HEK293T (cell line): ENCODE data around the gene SCARB1.

Source experiments
- CTCF ChIA-PET: fragments of 350-600 bp; formaldehyde crosslinking; extraction: SDS; loops from one replicate; lab custom pipeline; 2021; ENCODE audit warnings: antibody characterized with exemption, inconsistent platforms; lab: Yijun Ruan, JAX
- POLR2A ChIA-PET: fragments of 350-600 bp; formaldehyde crosslinking; extraction: SDS; loops from one replicate; lab custom pipeline; 2020; ENCODE audit warnings: antibody characterized with exemption, inconsistent platforms; lab: Yijun Ruan, JAX
- DNase-seq: peaks from one replicate; pipeline ENCODE4 v3.0.0; 2012; ENCODE audit warnings: mixed read lengths; ENCODE audit errors: extremely low spot score
- ARNT ChIP-seq: fragments of 450-650 bp; IDR thresholded peaks from 2 replicates; pipeline ENCODE4 v1.6.1; 2017; ENCODE audit warnings: mild to moderate bottlenecking
- BHLHE40 ChIP-seq: fragments of 450-650 bp; IDR thresholded peaks from 2 replicates; pipeline ENCODE4 v1.6.1; 2016; ENCODE audit warnings: mild to moderate bottlenecking, moderate library complexity, borderline replicate concordance
- CTBP1 ChIP-seq: fragments of 450-650 bp; IDR thresholded peaks from 2 replicates; pipeline ENCODE4 v1.6.1; 2016; ENCODE audit warnings: borderline replicate concordance
- ELF4 ChIP-seq: fragments of 450-650 bp; IDR thresholded peaks from 2 replicates; pipeline ENCODE4 v1.6.1; 2017; ENCODE audit warnings: antibody characterized with exemption
- FOXA1 ChIP-seq: fragments of 450-650 bp; IDR thresholded peaks from 2 replicates; pipeline ENCODE4 v1.6.1; 2016; ENCODE audit warnings: mild to moderate bottlenecking
- FOXK2 ChIP-seq: fragments of 450-650 bp; IDR thresholded peaks from 2 replicates; pipeline ENCODE4 v1.6.1; 2016; ENCODE audit warnings: mild to moderate bottlenecking
- FOXM1 ChIP-seq: fragments of 450-650 bp; IDR thresholded peaks from 2 replicates; pipeline ENCODE4 v1.6.1; 2017; ENCODE audit warnings: mild to moderate bottlenecking, borderline replicate concordance
- HDGF ChIP-seq: fragments of 450-650 bp; IDR thresholded peaks from 2 replicates; pipeline ENCODE4 v1.6.1; 2017; ENCODE audit warnings: antibody characterized with exemption, borderline replicate concordance
- L3MBTL2 ChIP-seq: fragments of 450-650 bp; conservative IDR thresholded peaks from 2 replicates; pipeline ENCODE4 v1.6.1; 2016; ENCODE audit warnings: mild to moderate bottlenecking
- LEF1 ChIP-seq: fragments of 450-650 bp; IDR thresholded peaks from 2 replicates; pipeline ENCODE4 v1.6.1; 2017; ENCODE audit warnings: mild to moderate bottlenecking, borderline replicate concordance
- NFRKB ChIP-seq: fragments of 450-650 bp; IDR thresholded peaks from 2 replicates; pipeline ENCODE4 v1.6.1; 2016; ENCODE audit warnings: mild to moderate bottlenecking, moderate library complexity
- PKNOX1 ChIP-seq: fragments of 450-650 bp; IDR thresholded peaks from 2 replicates; pipeline ENCODE4 v1.6.1; 2016
- SP1 ChIP-seq: fragments of 450-650 bp; IDR thresholded peaks from 2 replicates; pipeline ENCODE4 v1.6.1; 2017
- SUZ12 ChIP-seq: fragments of 450-650 bp; IDR thresholded peaks from 2 replicates; pipeline ENCODE4 v1.6.1; 2016; ENCODE audit warnings: mild to moderate bottlenecking
- TARDBP ChIP-seq: fragments of 450-650 bp; IDR thresholded peaks from 2 replicates; pipeline ENCODE4 v1.6.1; 2016
- ZNF384 ChIP-seq: fragments of 450-650 bp; IDR thresholded peaks from 2 replicates; pipeline ENCODE4 v1.6.1; 2016

SCARB1 gene

GRCh38 chr12:124837249-124837897 lies 26.3 kb downstream of the SCARB1 start:
- DNase-seq, result no peak
- TF ChIP-seq HDGF, result no peak
- ChIA-PET CTCF (interaction anchor here (0.6 to 0.7 kb wide), 2 partner anchors 10 to 70 kb away, joined by 3 to 7 read pairs; no protein-coding TSS in a partner anchor), POLR2A (interaction anchor here (1.0 to 1.3 kb wide), 5 partner anchors 9 to 80 kb away, joined by 3 to 6 read pairs (median 5); partner anchors contain the start of gene UBC)

DNA sequence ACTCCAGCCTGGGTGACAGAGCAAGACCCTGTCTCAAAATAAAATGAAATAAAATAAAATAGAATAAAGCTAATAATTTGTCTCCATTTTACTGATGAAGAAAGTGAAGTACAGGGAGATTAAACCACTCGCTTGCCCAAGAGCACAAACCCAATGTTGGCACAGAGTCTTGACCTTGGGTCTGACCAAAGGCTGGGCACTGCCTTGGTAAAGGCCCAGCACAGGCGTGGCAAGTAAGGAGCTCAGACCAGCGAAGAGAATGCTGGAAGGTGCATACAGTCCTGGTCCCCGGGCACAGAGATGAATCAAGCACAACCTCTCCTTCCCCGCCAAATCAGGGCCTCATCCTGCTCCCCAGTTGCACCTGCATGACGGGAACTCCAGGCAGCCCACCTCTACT lies 26.9 kb downstream of the SCARB1 start:
- ChIA-PET POLR2A (no interaction called here), CTCF (interaction anchor here (0.6 to 0.7 kb wide), 2 partner anchors 10 to 70 kb away, joined by 3 to 7 read pairs; no protein-coding TSS in a partner anchor)
- no peak for DNase-seq
- TF ChIP-seq BHLHE40 (no peak), SUZ12 (no peak), TARDBP (no peak), CTBP1 (no peak), ARNT (no peak), SP1 (no peak), LEF1 (no peak), HDGF (no peak), ZNF384 (no peak), PKNOX1 (no peak), L3MBTL2 (no peak)

DNA sequence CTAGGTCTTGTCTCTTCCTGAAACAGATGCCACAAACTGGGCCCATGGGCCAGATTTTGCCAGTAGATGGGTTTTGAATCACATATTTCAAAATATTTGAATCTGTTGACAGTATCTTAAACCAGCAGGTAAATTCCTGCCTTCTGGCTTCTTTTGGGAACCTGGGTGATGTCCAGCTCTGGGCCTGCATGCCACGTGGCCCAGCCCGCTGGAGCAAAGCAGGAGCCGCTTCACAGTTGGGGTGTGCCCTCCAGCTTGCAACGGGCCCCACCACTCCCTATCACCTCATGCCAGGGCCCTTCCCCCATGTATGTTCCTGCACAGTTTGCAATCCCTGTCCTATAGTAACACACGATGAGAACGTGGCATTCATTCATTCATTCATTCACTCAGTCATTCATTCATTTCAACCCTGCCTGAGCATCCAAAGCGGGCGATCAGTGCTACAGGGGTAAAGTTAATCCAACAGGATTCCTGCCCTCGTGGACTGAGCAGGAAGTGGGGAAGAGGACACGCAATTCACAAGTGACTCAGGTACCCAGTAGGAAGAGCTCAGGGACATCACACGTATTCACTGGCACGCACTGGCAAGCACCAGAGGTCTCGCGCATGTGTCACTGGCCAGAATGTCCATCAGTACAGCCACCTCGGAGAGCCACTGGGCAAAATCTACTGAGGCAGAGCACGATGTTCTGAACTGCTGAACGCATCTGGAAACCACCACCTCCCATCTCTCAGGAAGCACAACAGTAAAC lies 27.8 kb downstream of the SCARB1 start:
- ChIA-PET POLR2A (interaction anchor here (1.1 kb wide), 1 partner anchor 79 kb away, joined by 3 read pairs; the partner anchor contains the start of gene UBC), CTCF (no interaction called here)
- no peak for DNase-seq

GRCh38 chr12:124834822-124835221 lies 28.8 kb downstream of the SCARB1 start:
- DNase-seq, result no peak
- ChIA-PET POLR2A (interaction anchor here (1.1 kb wide), 1 partner anchor 80 kb away, joined by 3 read pairs; the partner anchor contains the start of gene UBC), CTCF (no interaction called here)
- TF ChIP-seq SUZ12, result no peak
- no peak for TF ChIP-seq TARDBP
- no peak for TF ChIP-seq ARNT
- no peak for TF ChIP-seq CTBP1
- no peak for TF ChIP-seq LEF1
- TF ChIP-seq ZNF384, result no peak
- TF ChIP-seq ELF4, result no peak
- no peak for TF ChIP-seq SP1
- no peak for TF ChIP-seq L3MBTL2
- TF ChIP-seq FOXK2, result no peak
- TF ChIP-seq FOXA1, result no peak
- no peak for TF ChIP-seq HDGF
- no peak for TF ChIP-seq BHLHE40
- no peak for TF ChIP-seq FOXM1
- TF ChIP-seq NFRKB, result no peak

More for the DNA sequence above, 27.8 kb downstream of the SCARB1 start:
- TF ChIP-seq TARDBP (no peak), LEF1 (no peak), ARNT (no peak), CTBP1 (no peak), ZNF384 (no peak), NFRKB (no peak), BHLHE40 (no peak), HDGF (no peak), PKNOX1 (no peak), FOXM1 (no peak), FOXK2 (no peak), ELF4 (no peak), SP1 (no peak), L3MBTL2 (no peak), FOXA1 (no peak), SUZ12 (no peak)

DNA sequence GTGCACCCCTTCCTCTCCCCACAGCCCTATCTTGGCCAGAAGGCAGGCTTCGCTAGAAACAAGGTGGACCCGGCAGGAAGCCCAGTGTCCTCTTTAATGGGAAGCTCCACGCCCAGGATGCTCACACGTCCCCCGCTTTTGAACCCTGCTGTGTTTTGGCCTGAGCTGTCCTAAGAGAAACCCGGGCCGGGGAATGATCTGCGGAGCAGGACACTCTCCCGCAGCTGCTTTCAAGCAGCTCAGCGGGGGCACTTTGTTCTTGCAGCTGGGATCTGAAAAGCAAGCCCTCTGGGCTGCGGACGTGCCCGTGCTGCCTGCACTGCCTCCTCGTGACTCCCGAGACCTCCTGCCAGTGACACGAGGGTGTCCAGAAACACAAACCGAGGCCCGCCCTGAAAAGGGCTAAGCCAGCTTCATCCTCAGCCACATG lies 30.0 kb downstream of the SCARB1 start:
- TF ChIP-seq NFRKB, result no peak
- no peak for TF ChIP-seq TARDBP
- no peak for TF ChIP-seq FOXM1
- no peak for TF ChIP-seq SP1
- TF ChIP-seq ARNT, result no peak
- no peak for TF ChIP-seq ZNF384
- TF ChIP-seq PKNOX1, result no peak
- no peak for TF ChIP-seq ELF4
- no peak for TF ChIP-seq HDGF
- TF ChIP-seq L3MBTL2, result no peak
- no peak for TF ChIP-seq FOXK2
- no peak for TF ChIP-seq BHLHE40
- TF ChIP-seq LEF1, result no peak
- TF ChIP-seq SUZ12, result no peak
- TF ChIP-seq FOXA1, result no peak
- TF ChIP-seq CTBP1, result no peak
- POLR2A ChIA-PET, result no interaction called here
- CTCF ChIA-PET, result interaction anchor here (1.0 kb wide), 1 partner anchor 73 kb away, joined by 3 read pairs; no protein-coding TSS in a partner anchor
- DNase-seq, result no peak
